ENCODE results near the gene CDK10.
"Not testable (repeated sequence)": the region's sequence is repeated elsewhere in the genome, so short reads cannot be mapped to it uniquely, and the experiment has no call there.

The CDK10 gene

GRCh38 chr16:89667633-89668032 is 18.9 kb upstream of the CDK10 start:
- no peak for DNase-seq (ENCODE audit: low spot score)

DNA sequence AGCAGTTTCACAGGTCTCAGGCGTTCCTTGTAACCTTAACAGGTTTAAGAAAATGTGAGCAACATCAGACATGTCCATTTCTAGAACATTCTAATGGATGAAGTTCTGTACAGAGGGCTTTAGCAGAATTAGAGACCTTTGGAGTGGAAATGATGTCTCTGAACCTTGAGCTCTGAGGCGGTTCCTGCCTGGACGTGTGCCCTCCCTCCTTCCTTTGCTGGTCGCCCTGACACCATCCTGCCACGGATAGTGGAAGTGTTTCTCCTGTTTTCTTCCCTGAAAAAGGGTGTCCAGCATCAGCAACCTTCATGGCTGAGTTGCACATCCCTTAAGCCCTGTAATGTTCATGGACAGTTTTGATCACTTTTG is 17.7 kb upstream of the CDK10 start:
- no peak for DNase-seq (ENCODE audit: low spot score)

DNA sequence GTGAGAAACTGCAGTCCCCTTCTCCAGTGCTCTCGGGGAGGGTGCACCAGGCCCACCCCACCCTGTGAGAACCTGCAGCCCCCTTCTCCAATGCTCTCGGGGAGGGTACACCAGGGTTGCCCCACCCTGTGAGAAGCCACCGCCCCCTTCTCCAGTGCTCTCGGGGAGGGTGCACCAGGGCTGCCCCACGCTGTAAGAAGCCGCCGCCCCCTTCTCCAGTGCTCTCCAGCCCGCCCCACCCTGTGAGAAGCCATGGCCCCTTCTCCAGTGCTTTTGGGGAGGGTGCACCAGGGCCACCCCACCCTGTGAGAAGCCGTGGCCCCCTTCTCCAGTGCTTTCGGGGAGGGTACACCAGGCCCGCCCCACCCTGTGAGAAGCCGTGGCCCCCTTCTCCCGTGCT is 16.7 kb upstream of the CDK10 start:
- DNase-seq (ENCODE audit: low spot score) = no peak

DNA sequence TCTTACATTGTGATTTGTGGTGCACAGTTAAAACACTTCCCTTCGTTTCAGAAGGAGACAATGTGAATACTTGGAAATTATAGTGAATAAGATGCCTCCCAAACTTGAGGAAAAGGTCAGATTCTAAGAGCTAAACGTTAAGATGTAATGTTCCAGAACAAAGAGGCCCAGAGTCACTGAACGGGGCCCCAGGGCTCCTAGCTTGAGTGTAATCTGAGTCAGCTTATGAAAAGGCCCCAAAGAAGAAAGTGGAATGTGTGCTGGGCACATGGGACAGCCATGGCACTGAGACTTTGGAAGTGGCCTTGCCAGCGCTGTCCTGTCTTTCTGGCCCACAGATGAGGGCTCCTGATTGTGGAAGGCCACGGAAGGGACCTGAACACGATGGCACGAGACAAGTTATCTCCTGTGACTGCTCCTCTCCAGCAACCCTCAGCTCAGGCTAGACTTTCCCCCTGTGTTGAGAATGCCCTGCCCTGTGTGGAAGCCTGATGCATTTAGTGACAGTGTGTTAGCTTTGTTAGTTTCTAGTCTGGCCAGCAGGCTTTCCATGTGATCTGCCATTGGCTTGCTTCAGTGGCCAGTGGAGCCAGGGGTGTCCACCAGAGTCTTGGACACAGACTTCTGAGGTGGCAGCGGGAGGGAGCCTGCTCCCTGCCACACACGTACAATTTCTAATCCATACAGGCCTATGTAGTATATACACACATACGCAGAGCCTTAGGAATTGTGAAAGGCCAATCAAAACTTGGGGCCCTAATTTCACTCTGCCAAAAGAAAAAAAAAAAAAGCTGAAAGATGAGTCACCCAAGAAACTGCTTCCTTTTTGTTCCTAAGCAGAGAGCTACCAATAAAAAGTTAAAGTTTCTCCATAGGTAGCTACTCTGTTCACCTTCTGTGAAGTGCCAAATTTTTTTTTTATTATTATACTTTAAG is 15.7 kb upstream of the CDK10 start:
- DNase-seq (ENCODE audit: low spot score) = no peak

GRCh38 chr16:89671565-89671964 is 14.9 kb upstream of the CDK10 start:
- DNase-seq (ENCODE audit: low spot score) = not testable (repeated sequence)

GRCh38 chr16:89672177-89672941 is 14.1 kb upstream of the CDK10 start:
- no peak for DNase-seq (ENCODE audit: low spot score)

DNA sequence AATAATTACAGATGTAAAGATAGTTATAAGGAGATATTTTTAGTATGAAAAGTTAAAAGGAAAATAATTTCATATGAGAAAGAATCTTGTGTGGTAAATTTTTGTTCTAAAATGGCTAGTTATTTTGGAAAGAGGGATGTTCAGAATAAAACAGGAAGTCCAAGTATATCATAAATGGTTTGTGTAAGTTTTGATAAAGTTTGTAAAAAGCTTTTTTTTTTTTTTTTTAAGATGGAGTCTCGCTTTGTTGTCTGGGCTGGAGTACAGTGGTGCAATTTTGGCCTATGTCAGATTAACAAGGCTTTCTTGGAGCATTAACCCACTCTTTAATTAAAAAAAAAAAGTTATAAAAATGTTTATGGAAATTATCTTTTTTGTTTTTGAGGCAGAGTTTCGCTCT is 8.2 kb upstream of the CDK10 start:
- DNase-seq (ENCODE audit: low spot score) = no peak

DNA sequence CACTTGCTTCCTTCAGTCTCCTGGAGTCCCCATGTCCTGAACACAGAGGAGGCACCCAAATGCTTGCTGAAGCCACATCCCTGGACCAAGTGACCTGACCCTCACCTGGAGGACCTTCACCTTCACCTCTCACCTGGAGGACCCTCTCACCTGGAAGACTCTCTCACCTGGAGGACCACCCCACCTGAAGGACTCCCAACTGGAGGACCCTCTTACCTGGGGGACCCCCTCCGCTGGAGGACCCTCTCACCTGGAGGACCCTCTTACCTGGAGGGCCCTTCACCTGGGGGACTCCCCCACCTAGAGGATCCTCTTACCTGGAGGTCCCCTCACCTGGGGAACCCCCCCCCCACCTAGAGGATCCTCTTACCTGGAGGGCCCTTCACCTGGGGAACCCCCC is 573 bp upstream of the CDK10 start:
- DNase-seq (ENCODE audit: low spot score) = no peak

DNA sequence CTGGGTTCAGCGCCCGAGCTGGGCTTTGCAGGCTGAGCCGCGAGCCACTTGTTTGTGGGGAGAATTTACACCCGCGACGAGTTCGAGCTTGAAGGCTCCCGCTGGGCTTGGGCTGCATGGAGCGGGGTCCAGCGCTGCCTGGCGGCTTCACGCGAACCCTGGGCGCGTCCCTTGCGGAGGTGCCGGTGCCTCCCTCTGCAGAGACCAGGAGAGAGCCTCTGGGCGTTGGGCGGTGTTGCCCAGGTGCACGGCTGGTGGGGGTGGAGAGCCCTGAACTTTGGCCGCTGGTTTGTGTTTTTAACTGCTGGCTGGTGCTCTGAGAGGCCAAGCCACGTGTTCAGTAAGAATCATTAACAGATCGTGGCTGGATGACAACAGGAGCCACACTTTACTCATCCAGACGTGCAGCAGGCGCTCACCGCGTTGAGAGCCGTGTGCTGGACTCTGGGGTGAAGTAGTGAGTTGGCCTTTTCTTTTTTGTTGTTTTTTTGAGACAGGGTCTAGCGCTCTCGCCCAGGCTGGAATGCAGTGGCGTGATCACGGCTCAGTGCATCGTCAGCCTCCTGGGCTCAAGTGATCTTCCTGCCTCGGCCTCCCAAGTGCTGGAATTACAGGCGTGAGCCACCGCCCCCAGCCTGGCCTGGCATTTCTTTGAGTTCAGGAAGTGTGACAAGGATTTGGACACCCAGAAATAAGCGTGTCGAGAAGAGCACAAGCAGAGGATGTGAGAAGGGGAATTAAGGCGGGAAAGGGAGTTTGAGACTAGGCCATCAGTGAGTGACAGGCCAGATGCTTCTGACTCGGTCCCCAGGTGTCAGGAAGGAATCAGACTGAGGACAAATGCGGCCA is 827 bp downstream of the CDK10 start:
- no peak for DNase-seq (ENCODE audit: low spot score)

- DNase-seq (ENCODE audit: low spot score) = no peak
Measured at GRCh38 chr16:89688395-89688794, 1.9 kb downstream of the CDK10 start.

GRCh38 chr16:89689142-89689541 is 2.7 kb downstream of the CDK10 start:
- DNase-seq (ENCODE audit: low spot score) = no peak

DNA sequence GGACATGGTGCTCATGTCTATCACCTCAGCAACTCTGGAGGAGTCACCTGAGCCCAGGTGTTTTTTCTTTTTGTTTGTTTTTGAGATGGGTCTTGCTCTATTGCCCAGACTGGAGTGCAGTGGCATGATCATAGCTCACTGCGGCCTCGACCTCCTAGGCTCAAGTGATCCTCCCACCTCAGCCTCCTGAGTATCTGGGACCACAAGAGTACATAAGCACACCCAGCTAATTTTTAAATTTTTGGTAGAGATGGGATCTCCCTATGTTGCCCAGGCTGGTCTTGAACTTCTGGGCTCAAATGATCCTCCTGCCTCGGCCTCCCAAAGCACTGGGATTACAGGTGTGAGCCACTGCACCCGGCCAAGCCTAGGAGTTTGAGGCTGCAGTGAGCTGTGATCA is 3.1 kb downstream of the CDK10 start:
- not testable (repeated sequence) for DNase-seq (ENCODE audit: low spot score)

DNA sequence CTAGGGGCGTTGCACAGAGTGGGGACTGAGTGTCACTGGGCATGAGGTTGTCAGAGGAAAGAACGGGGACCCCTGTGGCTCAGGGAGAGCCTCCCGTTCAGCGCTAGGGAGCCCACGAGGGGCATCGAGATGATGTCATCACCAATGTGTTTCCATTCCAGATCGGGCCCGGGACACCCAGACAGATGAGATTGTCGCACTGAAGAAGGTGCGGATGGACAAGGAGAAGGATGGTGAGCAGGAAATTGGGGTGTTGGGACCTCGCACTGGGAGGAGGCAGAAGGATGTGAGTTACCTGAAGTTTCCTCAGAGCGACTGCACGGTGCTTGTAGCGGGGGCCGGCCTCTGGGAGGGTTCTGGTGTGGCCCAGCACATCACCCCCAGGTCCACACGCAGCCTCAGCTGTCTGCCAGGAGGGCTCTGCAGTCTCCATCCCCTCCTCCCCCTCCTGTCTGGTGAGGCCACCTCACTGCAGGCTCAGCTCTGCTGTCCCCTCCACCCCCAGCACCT is 4.0 kb downstream of the CDK10 start:
- no peak for DNase-seq (ENCODE audit: low spot score)

DNA sequence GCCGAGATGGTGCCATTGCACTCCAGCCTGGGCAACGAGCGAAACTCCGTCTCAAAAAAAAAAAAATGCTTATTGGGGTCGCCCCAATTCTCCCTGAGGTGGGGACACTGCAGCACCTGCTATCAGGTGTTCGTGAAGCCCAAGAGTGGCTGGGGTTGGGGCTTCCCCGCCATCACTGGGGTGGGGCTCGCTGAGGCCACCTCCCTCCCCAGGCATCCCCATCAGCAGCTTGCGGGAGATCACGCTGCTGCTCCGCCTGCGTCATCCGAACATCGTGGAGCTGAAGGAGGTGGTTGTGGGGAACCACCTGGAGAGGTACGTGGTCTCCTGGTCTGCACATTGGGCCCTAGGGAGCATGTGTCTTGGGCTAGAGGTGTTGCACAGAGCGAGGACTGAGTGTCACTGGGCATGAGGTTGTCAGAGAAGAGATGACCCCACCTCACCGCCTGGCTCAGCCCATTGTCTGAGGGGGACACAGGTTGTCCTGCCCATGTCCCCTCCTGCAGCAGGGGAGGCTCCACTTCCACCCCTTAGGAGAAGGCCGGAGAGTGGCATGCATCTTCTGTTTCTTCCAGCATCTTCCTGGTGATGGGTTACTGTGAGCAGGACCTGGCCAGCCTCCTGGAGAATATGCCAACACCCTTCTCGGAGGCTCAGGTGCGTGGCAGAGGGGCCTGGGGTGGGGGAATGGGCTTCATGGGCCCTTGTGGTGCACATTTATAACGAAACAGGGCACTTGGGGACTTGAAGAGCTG is 4.9 kb downstream of the CDK10 start:
- no peak for DNase-seq (ENCODE audit: low spot score)

GRCh38 chr16:89691986-89692569 is 5.6 kb downstream of the CDK10 start:
- no peak for DNase-seq (ENCODE audit: low spot score)

- DNase-seq (ENCODE audit: low spot score) = no peak
Measured at GRCh38 chr16:89693289-89693731, 6.8 kb downstream of the CDK10 start.

DNA sequence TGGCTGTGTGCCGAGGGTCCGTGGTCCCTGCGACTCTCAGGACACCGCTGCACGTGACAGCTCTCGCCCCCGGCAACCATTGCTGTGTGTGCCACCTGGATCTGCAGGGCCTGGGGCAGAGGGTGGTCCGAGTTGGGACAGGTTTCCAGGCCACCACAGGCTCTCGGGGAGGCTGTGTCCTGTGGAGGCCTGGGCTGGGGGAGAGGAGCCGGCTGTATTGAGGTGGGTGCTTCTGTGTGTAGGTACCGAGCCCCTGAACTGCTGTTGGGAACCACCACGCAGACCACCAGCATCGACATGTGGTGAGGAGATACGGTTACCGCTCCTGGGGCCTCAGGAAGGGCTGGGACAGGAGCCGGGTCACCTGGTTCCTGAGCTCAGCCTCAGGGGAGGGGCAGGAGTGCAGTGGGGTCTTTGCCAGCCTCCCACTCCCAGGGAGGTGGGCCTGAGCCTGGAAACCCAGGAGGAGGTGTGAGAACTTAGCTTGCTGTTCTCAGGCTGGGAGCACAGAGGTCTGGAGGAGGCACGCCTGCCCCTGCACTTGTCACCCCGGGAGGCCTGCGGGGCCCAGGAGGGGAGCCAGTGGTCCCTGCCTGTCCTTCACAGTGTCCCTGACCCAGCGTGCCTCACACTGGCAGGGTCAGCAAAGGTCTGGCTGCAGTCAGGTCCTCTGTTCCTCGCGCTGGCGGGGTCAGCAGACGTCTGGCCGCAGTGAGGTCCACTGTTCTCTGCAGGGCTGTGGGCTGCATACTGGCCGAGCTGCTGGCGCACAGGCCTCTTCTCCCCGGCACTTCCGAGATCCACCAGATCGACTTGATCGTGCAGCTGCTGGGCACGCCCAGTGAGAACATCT is 7.7 kb downstream of the CDK10 start:
- no peak for DNase-seq (ENCODE audit: low spot score)

- DNase-seq (ENCODE audit: low spot score) = not testable (repeated sequence)
Measured at GRCh38 chr16:89694784-89695085, 8.2 kb downstream of the CDK10 start.

- DNase-seq (ENCODE audit: low spot score) = no peak
Measured at GRCh38 chr16:89695086-89695874, 8.8 kb downstream of the CDK10 start.

All from CD4-positive, alpha-beta T cell treated with Interleukin-15 for 4 hours (primary cell).